HEK293T (cell line): ENCODE measurements around the gene GOLPH3.

Experiments
- ARNT ChIP-seq: fragments of 450-650 bp; IDR thresholded peaks from 2 replicates; pipeline ENCODE4 v1.6.1; 2017; ENCODE audit warnings: mild to moderate bottlenecking
- ELF4 ChIP-seq: fragments of 450-650 bp; IDR thresholded peaks from 2 replicates; pipeline ENCODE4 v1.6.1; 2017; ENCODE audit warnings: antibody characterized with exemption
- FOXA1 ChIP-seq: fragments of 450-650 bp; IDR thresholded peaks from 2 replicates; pipeline ENCODE4 v1.6.1; 2016; ENCODE audit warnings: mild to moderate bottlenecking
- FOXM1 ChIP-seq: fragments of 450-650 bp; IDR thresholded peaks from 2 replicates; pipeline ENCODE4 v1.6.1; 2017; ENCODE audit warnings: mild to moderate bottlenecking, borderline replicate concordance
- LEF1 ChIP-seq: fragments of 450-650 bp; IDR thresholded peaks from 2 replicates; pipeline ENCODE4 v1.6.1; 2017; ENCODE audit warnings: mild to moderate bottlenecking, borderline replicate concordance
- PKNOX1 ChIP-seq: fragments of 450-650 bp; IDR thresholded peaks from 2 replicates; pipeline ENCODE4 v1.6.1; 2016
- SP1 ChIP-seq: fragments of 450-650 bp; IDR thresholded peaks from 2 replicates; pipeline ENCODE4 v1.6.1; 2017
- SUZ12 ChIP-seq: fragments of 450-650 bp; IDR thresholded peaks from 2 replicates; pipeline ENCODE4 v1.6.1; 2016; ENCODE audit warnings: mild to moderate bottlenecking
- TARDBP ChIP-seq: fragments of 450-650 bp; IDR thresholded peaks from 2 replicates; pipeline ENCODE4 v1.6.1; 2016
- ZNF384 ChIP-seq: fragments of 450-650 bp; IDR thresholded peaks from 2 replicates; pipeline ENCODE4 v1.6.1; 2016

- TF ChIP-seq PKNOX1: no peak
- no peak for TF ChIP-seq TARDBP
- TF ChIP-seq ZNF384: no peak
- TF ChIP-seq SUZ12: no peak
- TF ChIP-seq ARNT: no peak
- TF ChIP-seq ELF4: no peak
- TF ChIP-seq SP1: no peak
- no peak for TF ChIP-seq LEF1
- TF ChIP-seq FOXM1: no peak
- no peak for TF ChIP-seq FOXA1
These were observed 90.1 kb downstream of the GOLPH3 start for GRCh38 chr5:32083981-32084430.
